Measurements from ENCODE around the gene RBBP4. TPM values are rescaled to one million over a fixed set of nuclear protein-coding genes. Genes with fewer than 3 reads are reported as not detected.

RBBP4 gene
- total RNA-seq, 1 experiment from 2014 or later, result 165 TPM

DNA sequence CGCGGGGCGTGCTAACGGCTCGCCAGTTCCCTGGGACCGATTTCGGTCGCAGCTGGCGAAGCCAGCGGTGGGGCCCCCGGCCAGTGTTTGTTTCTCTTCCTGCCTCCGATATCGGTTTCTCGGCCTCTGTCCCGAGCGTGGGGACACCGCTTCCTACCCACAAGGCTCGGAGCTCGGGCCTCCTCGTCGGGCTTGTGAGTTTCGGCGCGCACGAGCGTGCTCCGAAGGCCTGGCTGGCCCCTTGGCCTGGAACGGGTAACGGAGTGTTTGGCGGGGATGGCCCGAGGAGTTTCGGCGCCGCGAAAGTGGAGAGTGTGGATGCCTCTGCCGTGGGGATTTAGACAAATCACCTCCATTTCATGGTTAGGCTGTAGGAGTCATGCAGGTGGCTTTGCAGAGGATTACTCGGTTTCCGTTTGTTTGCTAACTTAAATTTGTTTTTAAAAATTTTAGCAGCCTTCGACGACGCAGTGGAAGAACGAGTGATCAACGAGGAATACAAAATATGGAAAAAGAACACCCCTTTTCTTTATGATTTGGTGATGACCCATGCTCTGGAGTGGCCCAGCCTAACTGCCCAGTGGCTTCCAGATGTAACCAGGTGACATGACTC lies 559 bp downstream of the RBBP4 start:
- H3K36me3 Mint-ChIP-seq (ENCODE audit: insufficient read depth, unreplicated experiment), result peaks cover 60% of the 10 kb centered on the region
- no peaks in the 10 kb centered on the region for H3K9me3 Mint-ChIP-seq (ENCODE audit: unreplicated experiment)
- CTCF ChIA-PET, result interaction anchor here (0.5 to 1.0 kb wide), 4 partner anchors 21 to 240 kb away, joined by 4 to 5 read pairs (median 4); no protein-coding TSS in a partner anchor
- DNase-seq (ENCODE audit: unreplicated experiment), result no peak
- TF ChIP-seq, protein P1, sequence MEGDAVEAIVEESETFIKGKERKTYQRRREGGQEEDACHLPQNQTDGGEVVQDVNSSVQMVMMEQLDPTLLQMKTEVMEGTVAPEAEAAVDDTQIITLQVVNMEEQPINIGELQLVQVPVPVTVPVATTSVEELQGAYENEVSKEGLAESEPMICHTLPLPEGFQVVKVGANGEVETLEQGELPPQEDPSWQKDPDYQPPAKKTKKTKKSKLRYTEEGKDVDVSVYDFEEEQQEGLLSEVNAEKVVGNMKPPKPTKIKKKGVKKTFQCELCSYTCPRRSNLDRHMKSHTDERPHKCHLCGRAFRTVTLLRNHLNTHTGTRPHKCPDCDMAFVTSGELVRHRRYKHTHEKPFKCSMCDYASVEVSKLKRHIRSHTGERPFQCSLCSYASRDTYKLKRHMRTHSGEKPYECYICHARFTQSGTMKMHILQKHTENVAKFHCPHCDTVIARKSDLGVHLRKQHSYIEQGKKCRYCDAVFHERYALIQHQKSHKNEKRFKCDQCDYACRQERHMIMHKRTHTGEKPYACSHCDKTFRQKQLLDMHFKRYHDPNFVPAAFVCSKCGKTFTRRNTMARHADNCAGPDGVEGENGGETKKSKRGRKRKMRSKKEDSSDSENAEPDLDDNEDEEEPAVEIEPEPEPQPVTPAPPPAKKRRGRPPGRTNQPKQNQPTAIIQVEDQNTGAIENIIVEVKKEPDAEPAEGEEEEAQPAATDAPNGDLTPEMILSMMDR (IDR thresholded peaks at IDR 0.05; ENCODE audit: unreplicated experiment), result no peak
- peak overlapping the region; percentile 100 for H3K27ac Mint-ChIP-seq (ENCODE audit: low read depth, unreplicated experiment)
- H3K4me1 Mint-ChIP-seq (ENCODE audit: insufficient read depth, unreplicated experiment), result peaks cover 14% of the 10 kb centered on the region
- peak overlapping the region; percentile 97 for H3K4me3 Mint-ChIP-seq (ENCODE audit: unreplicated experiment)
- H3K27me3 Mint-ChIP-seq (ENCODE audit: insufficient read depth, unreplicated experiment), result no peaks in the 10 kb centered on the region
- BruUV-seq (replicated peaks), result no TSS peak
- POLR2A ChIA-PET, result interaction anchor here (0.6 to 4.3 kb wide), 25 partner anchors 8 to 472 kb away, joined by 3 to 31 read pairs (median 4); partner anchors contain the start of genes BSDC1, HDAC1, S100PBP and TXLNA
- intact Hi-C loops (cut with micrococcal nuclease), result no loop called here

DNA sequence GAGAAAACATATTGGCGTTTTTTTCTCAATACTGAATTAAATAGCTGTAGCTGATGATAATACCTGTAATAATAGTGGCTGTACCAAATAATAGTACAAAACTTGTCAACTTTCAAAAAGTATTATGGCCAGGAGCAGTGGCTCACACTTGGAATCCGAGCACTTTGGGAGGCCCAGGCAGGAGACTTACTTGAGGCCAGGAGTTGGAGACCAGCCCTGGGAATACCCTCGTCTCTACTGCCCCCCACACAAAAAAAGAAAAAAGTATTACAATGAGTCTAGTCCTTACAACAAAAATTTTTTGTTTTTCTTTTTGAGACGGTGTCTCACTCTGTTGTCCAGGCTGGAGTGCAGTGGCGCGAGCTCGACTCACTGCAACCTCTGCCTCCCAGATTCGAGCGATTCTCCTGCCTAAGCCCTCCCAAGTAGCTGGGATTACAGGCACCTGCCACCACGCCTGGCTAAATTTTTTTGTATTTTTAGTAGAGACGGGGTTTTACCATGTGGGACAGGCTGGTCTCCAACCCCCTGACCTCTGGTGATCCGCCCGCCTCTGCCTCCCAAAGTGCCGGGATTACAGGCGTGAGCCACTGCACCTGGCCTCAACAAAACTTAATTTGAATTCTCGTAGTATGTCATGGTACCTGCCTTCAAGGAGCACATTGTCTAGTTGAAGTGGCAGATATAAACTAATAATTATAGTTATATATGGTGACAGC lies 1.4 kb downstream of the RBBP4 start:
- H3K4me1 Mint-ChIP-seq (ENCODE audit: insufficient read depth, unreplicated experiment), result peaks cover 14% of the 10 kb centered on the region
- BruUV-seq (replicated peaks), result no TSS peak
- peak overlapping the region; percentile 97 for H3K4me3 Mint-ChIP-seq (ENCODE audit: unreplicated experiment)
- POLR2A ChIA-PET, result interaction anchor here (0.6 to 4.3 kb wide), 12 partner anchors 15 to 300 kb away, joined by 3 to 31 read pairs (median 4); partner anchors contain the start of genes BSDC1, S100PBP and YARS1
- CTCF ChIA-PET, result interaction anchor here (0.6 to 1.3 kb wide), 5 partner anchors 15 to 241 kb away, joined by 3 to 6 read pairs (median 4); no protein-coding TSS in a partner anchor
- DNase-seq (ENCODE audit: unreplicated experiment), result no peak
- peaks cover 60% of the 10 kb centered on the region for H3K36me3 Mint-ChIP-seq (ENCODE audit: insufficient read depth, unreplicated experiment)
- H3K9me3 Mint-ChIP-seq (ENCODE audit: unreplicated experiment), result no peaks in the 10 kb centered on the region
- peak overlapping the region; percentile 100 for H3K27ac Mint-ChIP-seq (ENCODE audit: low read depth, unreplicated experiment)
- intact Hi-C loops (cut with micrococcal nuclease), result no loop called here
- H3K27me3 Mint-ChIP-seq (ENCODE audit: insufficient read depth, unreplicated experiment), result no peaks in the 10 kb centered on the region
- TF ChIP-seq, protein P1 (IDR thresholded peaks at IDR 0.05; ENCODE audit: unreplicated experiment), result no peak

DNA sequence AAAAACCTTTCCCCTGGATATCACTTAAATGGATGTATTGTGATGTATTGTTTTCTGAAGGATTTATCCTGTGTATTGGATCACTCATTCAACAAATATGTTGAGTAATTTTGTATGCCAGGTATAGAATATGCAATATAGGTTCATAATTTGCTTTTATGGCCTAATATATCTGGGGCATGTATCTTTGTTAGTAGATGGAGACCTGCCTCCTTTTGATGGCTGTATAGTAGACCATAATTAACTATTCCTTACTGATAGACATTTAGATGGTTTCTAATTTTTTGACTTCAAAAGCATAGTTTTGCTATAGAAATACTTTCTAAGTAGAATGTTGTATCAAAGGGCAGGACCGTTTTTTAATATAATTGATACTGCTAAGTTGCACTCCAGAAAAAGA lies 8.6 kb downstream of the RBBP4 start:
- TF ChIP-seq, protein P1 (IDR thresholded peaks at IDR 0.05; ENCODE audit: unreplicated experiment), result no peak
- Mint-ChIP-seq H3K27ac (ENCODE audit: low read depth, unreplicated experiment) (no peak overlapping the region), H3K4me1 (ENCODE audit: insufficient read depth, unreplicated experiment) (peaks cover 8% of the 10 kb centered on the region), H3K9me3 (ENCODE audit: unreplicated experiment) (no peaks in the 10 kb centered on the region), H3K27me3 (ENCODE audit: insufficient read depth, unreplicated experiment) (no peaks in the 10 kb centered on the region), H3K4me3 (ENCODE audit: unreplicated experiment) (no peak overlapping the region), H3K36me3 (ENCODE audit: insufficient read depth, unreplicated experiment) (peaks cover 85% of the 10 kb centered on the region)
- BruUV-seq (replicated peaks), result no TSS peak
- ChIA-PET POLR2A (interaction anchor here (1.4 kb wide), 1 partner anchor 8 kb away, joined by 7 read pairs; the partner anchor contains the start of gene RBBP4), CTCF (no interaction called here)
- DNase-seq (ENCODE audit: unreplicated experiment), result no peak
- intact Hi-C loops (cut with micrococcal nuclease), result no loop called here

DNA sequence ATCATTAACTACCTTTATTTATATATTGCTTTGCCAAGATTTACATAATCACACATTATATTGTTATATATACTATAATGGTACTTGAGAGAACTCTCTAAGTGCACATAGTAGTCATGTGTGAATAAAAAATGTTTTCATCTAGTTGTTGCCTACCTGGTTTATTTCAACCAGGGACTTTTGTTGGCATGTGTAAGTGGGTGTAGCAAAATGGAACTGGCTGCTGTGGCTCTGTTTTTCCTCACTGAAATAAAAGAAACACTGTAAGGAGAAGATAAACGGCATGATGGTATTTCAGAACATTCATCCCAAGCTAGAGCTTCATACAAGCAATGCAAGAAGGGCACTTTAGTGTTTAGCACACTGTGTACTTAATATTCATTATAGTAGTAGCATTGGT lies 14.9 kb downstream of the RBBP4 start:
- BruUV-seq (replicated peaks), result no TSS peak
- POLR2A ChIA-PET, result no interaction called here
- H3K36me3 Mint-ChIP-seq (ENCODE audit: insufficient read depth, unreplicated experiment), result peaks cover 93% of the 10 kb centered on the region

More for the DNA sequence above, 14.9 kb downstream of the RBBP4 start:
- TF ChIP-seq, protein P1 (IDR thresholded peaks at IDR 0.05; ENCODE audit: unreplicated experiment), result no peak
- CTCF ChIA-PET, result interaction anchor here (0.7 kb wide), 1 partner anchor 631 kb away, joined by 4 read pairs; no protein-coding TSS in a partner anchor
- no peaks in the 10 kb centered on the region for H3K9me3 Mint-ChIP-seq (ENCODE audit: unreplicated experiment)
- H3K4me1 Mint-ChIP-seq (ENCODE audit: insufficient read depth, unreplicated experiment), result no peaks in the 10 kb centered on the region
- H3K4me3 Mint-ChIP-seq (ENCODE audit: unreplicated experiment), result no peak overlapping the region
- no peak for DNase-seq (ENCODE audit: unreplicated experiment)
- H3K27ac Mint-ChIP-seq (ENCODE audit: low read depth, unreplicated experiment), result no peak overlapping the region
- intact Hi-C loops (cut with micrococcal nuclease), result no loop called here
- H3K27me3 Mint-ChIP-seq (ENCODE audit: insufficient read depth, unreplicated experiment), result no peaks in the 10 kb centered on the region

All from MCF 10A (cell line).